ENCODE results near the gene TSPYL1.

GRCh38 chr6:116323863-116324262 is 44.1 kb upstream of the TSPYL1 start:
- TF ChIP-seq GATAD2A (IDR thresholded peaks at IDR 0.05) (no peak), CTCF (IDR thresholded peaks at IDR 0.05 in 2 of 3, conservative IDR thresholded peaks at IDR 0.05 in 1 of 3; ENCODE audit: insufficient read depth in 2 of 3, low read depth in 1 of 3, low read length in 3 of 3) (no peak), ZNF184 (CRISPR knock-in tag; IDR thresholded peaks at IDR 0.05) (no peak), MAZ (CRISPR knock-in tag; conservative IDR thresholded peaks at IDR 0.05 in 1 of 2, IDR thresholded peaks at IDR 0.05 in 1 of 2) (no peak), CBX5 (IDR thresholded peaks at IDR 0.05; ENCODE audit: borderline replicate concordance, low read depth) (no peak), REST (IDR thresholded peaks at IDR 0.05; ENCODE audit: borderline replicate concordance) (no peak), REST (CRISPR knock-in tag; IDR thresholded peaks at IDR 0.05; ENCODE audit: low read depth) (no peak), POLR3A (IDR thresholded peaks at IDR 0.05; ENCODE audit: borderline replicate concordance, extremely low read depth, insufficient read depth, insufficient read length) (no peak), KAT7 (CRISPR knock-in tag; IDR thresholded peaks at IDR 0.05; ENCODE audit: borderline replicate concordance) (no peak)

Data from K562 (cell line).